Endothelial cell of umbilical vein (primary cell): Measurements from ENCODE around the gene STIMATE. TPM values are rescaled to one million over a fixed set of nuclear protein-coding genes. Genes with fewer than 3 reads are reported as not detected.

Experiments used
- BruUV-seq: library from RNA; stranded (reverse); fragments of 400-500 nt; replicated peaks from 2 replicates; lab custom pipeline; 2021; lab: Mats Ljungman, UMichigan
- CTCF ChIA-PET: fragments of 300-600, 350-600 bp; sonication (Branson Sonifier 250); formaldehyde crosslinking; loops from one replicate; lab custom pipeline; 2021; ENCODE audit warnings: antibody characterized with exemption, inconsistent platforms; lab: Charles Lee
- POLR2A ChIA-PET: fragments of 300-600, 350-600 bp; sonication (Branson Sonifier 250); formaldehyde crosslinking; loops from one replicate; lab custom pipeline; 2021; ENCODE audit warnings: antibody characterized with exemption, inconsistent platforms; lab: Charles Lee
- DNase-seq: peaks from one replicate; pipeline ENCODE4 v3.0.0-alpha.2; 2011; ENCODE audit warnings: low read depth, low spot score
- FAIRE-seq: peaks from 2 replicates; lab custom pipeline; 2011; peaks lifted over from hg19 to GRCh38; lab: Jason Lieb, UNC
- H2AFZ ChIP-seq: 2 replicates; pipeline ENCODE4 v1.6.0; 2012; ENCODE audit warnings: low read depth, low read length, control low read depth, inconsistent platforms
- H3K27ac ChIP-seq: 2 replicates; pipeline ENCODE4 v1.5.1; 2011; ENCODE audit warnings: low read depth, mild to moderate bottlenecking, control low read depth, low read length, moderate library complexity; ENCODE audit not compliant: insufficient read depth
- H3K27me3 ChIP-seq, 2 experiments: 2 replicates each; pipeline versions ENCODE4 v1.6.0 to v1.6.1; 2011; ENCODE audit warnings: low read length in 2 of 2, mixed read lengths in 1 of 2; ENCODE audit not compliant: control insufficient read depth in 2 of 2, insufficient read depth in 2 of 2
- H3K36me3 ChIP-seq, 2 experiments: 2 replicates in 1 of 2; 3 replicates in 1 of 2; pipeline ENCODE4 v1.5.1; 2011; ENCODE audit warnings: low read length in 2 of 2, mild to moderate bottlenecking in 1 of 2, moderate library complexity in 1 of 2; ENCODE audit not compliant: control insufficient read depth in 2 of 2, insufficient read depth in 2 of 2; ENCODE audit errors: extremely low read depth in 1 of 2
- H3K4me1 ChIP-seq: 3 replicates; pipeline ENCODE4 v1.5.1; 2011; ENCODE audit warnings: mild to moderate bottlenecking, low read length; ENCODE audit not compliant: control insufficient read depth, insufficient read depth; ENCODE audit errors: extremely low read depth
- H3K4me2 ChIP-seq: 2 replicates; pipeline ENCODE4 v1.6.1; 2011; ENCODE audit warnings: low read length, control low read depth, mixed read lengths; ENCODE audit not compliant: insufficient read depth
- H3K4me3 ChIP-seq, 3 experiments: fragments of 200-600 bp in 1 of 3; sonication (generic), shearing (Covaris generic) in 1 of 3; replicated peaks in 1 of 3; 2 replicates each; pipeline ENCODE4 v1.5.1; 2011 to 2016; ENCODE audit warnings: control low read depth in 3 of 3, low read length in 3 of 3, mild to moderate bottlenecking in 2 of 3, inconsistent platforms in 1 of 3, low read depth in 1 of 3, moderate library complexity in 1 of 3; ENCODE audit not compliant: insufficient read depth in 1 of 3
- H3K79me2 ChIP-seq: 2 replicates; pipeline ENCODE4 v1.6.0; 2012; ENCODE audit warnings: low read length, inconsistent platforms; ENCODE audit not compliant: control insufficient read depth, insufficient read depth
- H3K9ac ChIP-seq: replicated peaks from 2 replicates; pipeline ENCODE3; 2011; ENCODE audit warnings: low read length, control low read depth; ENCODE audit not compliant: insufficient read depth; ENCODE audit errors: extremely low read depth
- H3K9me1 ChIP-seq: replicated peaks from 3 replicates; pipeline ENCODE4 v1.6.0; 2011; ENCODE audit warnings: mild to moderate bottlenecking, low read length; ENCODE audit not compliant: control insufficient read depth, insufficient read depth; ENCODE audit errors: extremely low read depth
- H3K9me3 ChIP-seq: replicated peaks from 2 replicates; pipeline ENCODE4 v1.5.1; 2012; ENCODE audit warnings: low read length, inconsistent platforms; ENCODE audit not compliant: control insufficient read depth, insufficient read depth
- H4K20me1 ChIP-seq: replicated peaks from 2 replicates; pipeline ENCODE3; 2011; ENCODE audit warnings: mild to moderate bottlenecking, low read length; ENCODE audit not compliant: control insufficient read depth, insufficient read depth; ENCODE audit errors: extremely low read depth
- CTCF ChIP-seq, 2 donors: IDR thresholded peaks; 1 replicate in 1 of 2; 2 replicates in 1 of 2; pipeline ENCODE4 v1.5.1; 2011; ENCODE audit warnings: low read length in 2 of 2, mild to moderate bottlenecking in 2 of 2, moderate library complexity in 2 of 2, control low read depth in 1 of 2, inconsistent platforms in 1 of 2, low read depth in 1 of 2; ENCODE audit not compliant: insufficient read depth in 1 of 2; ENCODE audit errors: extremely low read depth in 1 of 2
- EZH2 ChIP-seq: IDR thresholded peaks from 2 replicates; pipeline ENCODE4 v1.6.1; 2012; ENCODE audit warnings: borderline replicate concordance, low read depth, mild to moderate bottlenecking, moderate library complexity, low read length, inconsistent platforms; ENCODE audit not compliant: severe bottlenecking
- FOS ChIP-seq: IDR thresholded peaks from 2 replicates; pipeline ENCODE4 v1.6.1; 2011; ENCODE audit warnings: mild to moderate bottlenecking, low read length, moderate library complexity, borderline replicate concordance; ENCODE audit not compliant: insufficient read depth
- GATA2 ChIP-seq: IDR thresholded peaks from 2 replicates; pipeline ENCODE4 v1.7.0; 2011; ENCODE audit warnings: low read depth, mild to moderate bottlenecking, moderate library complexity, mixed read lengths, low read length; ENCODE audit not compliant: insufficient read length, insufficient read depth
- JUN ChIP-seq: IDR thresholded peaks from 2 replicates; pipeline ENCODE4 v1.6.1; 2011; ENCODE audit warnings: borderline replicate concordance, low read depth; ENCODE audit not compliant: insufficient read length, insufficient read depth
- MAX ChIP-seq: IDR thresholded peaks from 2 replicates; pipeline ENCODE4 v1.6.1; 2011; ENCODE audit not compliant: insufficient read depth, insufficient read length
- MYC ChIP-seq: IDR thresholded peaks from one replicate; pipeline ENCODE4 v1.6.1; 2011; ENCODE audit warnings: mild to moderate bottlenecking, low read depth, low read length
- POLR2A ChIP-seq: IDR thresholded peaks from 2 replicates; pipeline ENCODE4 v1.6.1; 2012; ENCODE audit warnings: low read depth, mild to moderate bottlenecking, control low read depth, low read length
- POLR2AphosphoS5 ChIP-seq: IDR thresholded peaks from 2 replicates; pipeline ENCODE4 v1.6.1; 2012; ENCODE audit warnings: low read depth, mild to moderate bottlenecking, control low read depth, low read length, moderate library complexity; ENCODE audit not compliant: insufficient read depth
- dilution Hi-C: fragments of 300-500 bp; cut with MboI; formaldehyde crosslinking; loops from one replicate; pipeline ENCODE4 v1.15.0; 2019; ENCODE audit warnings: low sequenced_read_pairs; ENCODE audit not compliant: extremely low pct_ligation_motif_present
- intact Hi-C: fragments of 100-400 bp; cut with micrococcal nuclease; formaldehyde crosslinking; loops from one replicate; pipeline ENCODE4 v1.10.0; 2022
- polyA plus RNA-seq, 4 experiments: library from polyadenylated mRNA; depleted of rRNA in 3 of 4; stranded (reverse) in 3 of 4; unstranded in 1 of 4; fragments of >200 nt; gene quantifications; 2 replicates each; pipeline versions ENCODE4 v1.2.1 to v1.2.3, GENCODE V29; 2011 to 2012; ENCODE audit warnings: missing spikeins in 1 of 4
- total RNA-seq: library from RNA; stranded (reverse); gene quantifications from 2 replicates; pipeline ENCODE4 v1.2.3, GENCODE V29; 2021

The STIMATE gene
- total and polyA plus RNA-seq, 2 donors (not counting 3 experiments of a cell fraction or from before 2014, with no cell fraction given), result 18.2 to 24.0 TPM

GRCh38 chr3:52852419-52852818, 44.9 kb downstream of the STIMATE start:
- intact Hi-C loops, result no loop called here
- H3K4me2 ChIP-seq, result no peak overlapping the region
- H3K79me2 ChIP-seq, result no peaks in the 10 kb centered on the region
- no peaks in the 10 kb centered on the region for H3K9me1 ChIP-seq
- no peaks in the 10 kb centered on the region for H3K9me3 ChIP-seq
- CTCF ChIA-PET, result interaction anchor here (1.0 to 2.1 kb wide), 3 partner anchors 83 to 221 kb away, joined by 3 to 11 read pairs (median 3); no protein-coding TSS in a partner anchor
- POLR2A ChIA-PET, result interaction anchor here (0.6 kb wide), 1 partner anchor 89 kb away, joined by 3 read pairs; no protein-coding TSS in a partner anchor
- no peak for FAIRE-seq
- H3K4me3 ChIP-seq, result no peak overlapping the region
- dilution Hi-C loops, result no loop called here
- H3K36me3 ChIP-seq, result peaks cover 0 to 5% of the 10 kb centered on the region in 2 experiments
- H4K20me1 ChIP-seq, result no peaks in the 10 kb centered on the region
- no peaks in the 10 kb centered on the region for H3K27me3 ChIP-seq
- no peak overlapping the region for H2AFZ ChIP-seq
- no peaks in the 10 kb centered on the region for H3K4me1 ChIP-seq
- H3K27ac ChIP-seq, result no peak overlapping the region
- no TSS peak for BruUV-seq
- TF ChIP-seq MAX (no peak), EZH2 (no peak), MYC (no peak), CTCF (IDR thresholded peaks at IDR 0.05; ENCODE audit: extremely low read depth in 1 of 2, insufficient read depth in 1 of 2, low read depth in 1 of 2, low read length in 2 of 2) (no peak), GATA2 (no peak), POLR2AphosphoS5 (no peak), FOS (no peak), JUN (no peak), POLR2A (no peak)
- no peak for DNase-seq
- H3K9ac ChIP-seq, result no peak overlapping the region
